HTERT RPE-1 (cell line): ENCODE data around the gene CLK3.

ENCODE experiments used
- in situ Hi-C: fragments of 300-500 bp; cut with MboI; formaldehyde crosslinking; loops from 4 replicates; pipeline ENCODE4 v1.14.3; 2020; ENCODE audit warnings: low sequenced_read_pairs

CLK3 gene

DNA sequence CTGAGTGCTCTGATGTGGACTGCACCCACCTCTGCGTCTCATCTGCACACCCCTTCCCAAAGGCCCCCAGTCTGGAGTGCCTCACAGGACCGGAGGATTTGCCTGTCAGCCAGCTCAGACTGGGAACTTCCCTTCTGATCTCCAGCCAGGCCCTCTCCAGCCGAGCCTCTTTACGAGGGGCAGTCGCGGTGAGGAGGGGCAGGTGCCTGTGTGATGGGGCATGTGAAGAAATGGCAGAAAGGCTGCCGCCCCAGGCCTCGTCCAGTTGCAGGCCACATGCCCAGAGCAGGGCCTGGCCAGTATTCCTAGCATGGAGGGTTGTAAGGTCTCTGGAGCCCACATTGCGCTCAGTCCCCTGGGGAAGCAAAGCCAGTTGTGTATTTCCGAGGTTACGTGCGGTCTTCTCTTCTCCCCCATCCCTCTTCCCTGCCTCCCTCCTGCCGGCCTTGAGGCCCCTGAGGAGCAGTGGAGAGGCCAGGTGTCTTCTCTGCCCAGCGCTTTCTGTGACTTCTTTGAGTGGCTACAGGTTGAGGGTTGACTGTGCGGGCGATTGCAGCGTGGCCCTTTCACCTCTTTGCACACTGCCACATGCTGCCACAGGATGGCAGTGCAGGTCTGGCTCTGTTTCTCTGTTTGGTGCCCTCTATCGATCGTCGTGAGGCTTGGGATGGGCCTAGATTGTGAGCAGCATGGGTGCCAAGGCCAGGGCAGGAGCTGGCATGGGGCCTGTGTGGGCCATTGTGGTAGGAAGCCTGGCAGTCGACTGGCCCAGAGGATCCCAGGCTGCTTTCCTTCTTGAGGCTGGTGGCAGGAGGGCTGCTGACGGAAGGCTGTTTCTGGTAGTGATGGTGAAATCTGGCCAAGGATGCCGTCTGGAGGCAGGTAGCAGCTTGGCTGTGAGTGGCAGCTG lies 5.3 kb downstream of the CLK3 start:
- in situ Hi-C loops = no loop called here

GRCh38 chr15:74621546-74621920 lies 5.9 kb downstream of the CLK3 start:
- in situ Hi-C loops = no loop called here

GRCh38 chr15:74621936-74622335 lies 6.3 kb downstream of the CLK3 start:
- in situ Hi-C loops = no loop called here

DNA sequence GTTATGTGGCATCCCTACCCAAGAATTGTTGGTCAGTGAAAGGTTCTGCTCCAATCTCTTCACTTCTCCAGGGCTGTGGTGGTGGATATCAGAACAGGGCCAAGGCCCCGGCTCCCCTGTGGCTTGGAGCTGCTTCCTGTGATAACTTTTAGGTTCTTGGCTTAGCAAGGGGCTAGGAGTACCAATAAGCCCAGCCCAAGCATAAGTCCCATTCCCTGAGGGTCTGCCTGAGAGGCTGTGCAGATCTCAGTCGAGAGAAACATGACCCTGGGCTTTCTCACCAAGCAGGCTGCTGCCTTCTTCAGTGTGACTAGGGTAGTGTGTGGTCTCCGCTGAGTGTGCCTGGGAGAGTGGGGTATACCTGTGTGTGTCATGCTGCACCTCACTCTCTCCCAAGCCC lies 7.1 kb downstream of the CLK3 start:
- in situ Hi-C loops = no loop called here

GRCh38 chr15:74624020-74624602 lies 8.5 kb downstream of the CLK3 start:
- in situ Hi-C loops = no loop called here

DNA sequence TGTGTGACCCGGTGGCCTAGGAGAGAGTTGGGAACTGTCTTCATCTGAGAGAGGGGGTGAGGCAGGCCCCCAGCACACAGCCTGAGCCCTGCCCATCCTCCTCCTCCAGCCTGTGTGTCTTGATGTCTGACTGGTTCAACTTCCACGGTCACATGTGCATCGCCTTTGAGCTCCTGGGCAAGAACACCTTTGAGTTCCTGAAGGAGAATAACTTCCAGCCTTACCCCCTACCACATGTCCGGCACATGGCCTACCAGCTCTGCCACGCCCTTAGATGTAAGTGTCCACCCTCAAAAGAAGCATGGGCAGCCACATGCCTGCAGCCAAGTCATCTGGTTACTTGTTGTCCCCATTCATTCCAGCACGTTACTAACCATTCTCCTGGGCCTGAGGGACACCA lies 10.1 kb downstream of the CLK3 start:
- in situ Hi-C loops = loop anchor here (25.0 kb wide), 1 partner anchor 137 kb away; no protein-coding TSS in a partner anchor

- in situ Hi-C loops = loop anchor here (25.0 kb wide), 1 partner anchor 136 kb away; no protein-coding TSS in a partner anchor
Observed at GRCh38 chr15:74626336-74626735, 10.7 kb downstream of the CLK3 start.

GRCh38 chr15:74626752-74627692 lies 11.4 kb downstream of the CLK3 start:
- in situ Hi-C loops = loop anchor here (25.0 kb wide), 1 partner anchor 135 kb away; no protein-coding TSS in a partner anchor

DNA sequence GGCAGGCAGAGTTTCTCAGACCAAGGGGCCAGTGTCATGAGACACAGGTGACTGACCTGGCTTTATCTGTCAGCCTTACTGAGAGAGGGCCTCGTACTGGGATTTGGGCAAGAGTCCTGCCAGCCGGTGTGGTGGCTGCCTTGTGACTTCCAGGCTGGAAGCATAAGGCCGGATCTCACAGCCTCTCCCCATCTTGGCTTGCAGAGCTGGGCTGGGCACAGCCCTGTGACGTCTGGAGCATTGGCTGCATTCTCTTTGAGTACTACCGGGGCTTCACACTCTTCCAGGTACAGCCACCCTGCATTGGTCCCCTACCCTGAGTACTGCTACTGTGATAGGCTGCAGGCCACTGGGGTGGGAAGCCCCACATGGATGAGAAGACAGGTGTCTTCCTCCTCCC lies 12.1 kb downstream of the CLK3 start:
- in situ Hi-C loops = loop anchor here (25.0 kb wide), 1 partner anchor 135 kb away; no protein-coding TSS in a partner anchor

- in situ Hi-C loops = loop anchor here (25.0 kb wide), 1 partner anchor 134 kb away; no protein-coding TSS in a partner anchor
Observed at GRCh38 chr15:74628199-74628598, 12.6 kb downstream of the CLK3 start.

DNA sequence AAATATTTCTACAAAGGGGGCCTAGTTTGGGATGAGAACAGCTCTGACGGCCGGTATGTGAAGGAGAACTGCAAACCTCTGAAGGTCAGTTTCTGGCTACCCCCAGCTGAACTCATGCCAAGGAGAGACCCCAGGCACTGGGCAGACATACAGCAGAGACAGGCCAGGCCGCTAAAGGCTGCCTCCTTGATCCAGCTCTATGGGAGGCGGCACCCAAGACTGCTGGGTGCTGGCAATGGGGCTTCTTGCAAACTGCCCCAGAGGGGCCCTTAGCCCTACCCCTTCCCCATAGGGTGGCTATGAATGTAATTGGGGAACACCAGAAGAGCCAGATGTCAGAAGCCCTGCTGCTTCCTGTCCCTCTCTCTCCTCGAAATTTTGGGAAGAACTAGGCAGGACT lies 13.3 kb downstream of the CLK3 start:
- in situ Hi-C loops = loop anchor here (25.0 kb wide), 1 partner anchor 133 kb away; no protein-coding TSS in a partner anchor

GRCh38 chr15:74629696-74630095 lies 14.1 kb downstream of the CLK3 start:
- in situ Hi-C loops = loop anchor here (25.0 kb wide), 1 partner anchor 133 kb away; no protein-coding TSS in a partner anchor

DNA sequence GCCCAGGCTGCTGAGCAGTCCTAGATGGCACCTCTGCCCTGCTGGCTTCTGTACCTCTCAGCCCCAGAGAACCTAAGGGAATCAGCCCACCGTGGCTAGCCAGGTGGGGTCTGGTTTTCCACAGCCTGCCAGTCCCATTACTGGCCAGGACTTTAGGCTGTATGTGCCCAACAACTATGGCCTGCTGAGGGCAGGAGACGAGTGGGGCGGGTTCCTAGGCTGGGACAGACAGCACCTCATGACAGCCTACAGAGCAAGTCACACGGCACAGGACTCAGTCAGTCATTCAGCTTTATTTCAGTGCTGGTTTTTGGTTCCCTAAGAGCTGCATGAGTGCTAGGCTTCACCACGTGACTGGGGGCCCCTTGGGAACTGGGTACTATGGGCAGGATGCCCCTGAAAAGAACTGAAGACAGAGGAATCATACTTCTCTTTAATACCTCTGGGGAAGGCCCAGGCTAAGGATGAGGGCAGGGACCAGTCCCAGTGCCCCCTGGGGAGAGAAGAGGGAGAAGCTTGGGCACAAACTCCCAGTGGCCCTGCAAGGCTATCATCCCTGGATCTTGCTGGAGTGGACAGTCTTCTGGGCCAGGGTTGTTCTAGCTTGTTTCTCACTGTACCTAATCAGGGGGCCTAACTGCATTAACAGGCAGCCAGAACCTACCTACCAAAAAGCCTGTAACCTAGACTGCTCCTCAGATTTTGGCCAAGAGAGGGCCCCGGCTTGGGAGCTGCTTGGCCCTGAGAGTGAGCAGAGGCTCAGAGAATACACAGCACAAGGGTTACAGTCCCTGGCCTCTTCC lies 14.8 kb downstream of the CLK3 start:
- in situ Hi-C loops = loop anchor here (25.0 kb wide), 1 partner anchor 132 kb away; no protein-coding TSS in a partner anchor

DNA sequence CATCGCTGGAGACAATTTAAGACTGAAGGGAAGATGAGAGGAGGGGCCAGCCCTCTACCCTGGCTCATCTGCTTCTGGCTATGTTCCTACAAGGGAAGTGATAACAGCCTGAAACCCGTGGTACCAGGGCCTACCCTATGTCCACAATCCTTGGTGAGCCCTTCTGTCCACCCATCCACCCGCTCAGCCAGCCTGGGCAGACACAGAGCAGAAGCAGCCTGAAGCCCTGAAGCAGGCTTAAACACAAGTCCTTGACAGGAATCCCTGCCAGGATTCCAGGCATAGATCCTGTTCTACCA lies 15.4 kb downstream of the CLK3 start:
- in situ Hi-C loops = loop anchor here (25.0 kb wide), 1 partner anchor 131 kb away; no protein-coding TSS in a partner anchor

DNA sequence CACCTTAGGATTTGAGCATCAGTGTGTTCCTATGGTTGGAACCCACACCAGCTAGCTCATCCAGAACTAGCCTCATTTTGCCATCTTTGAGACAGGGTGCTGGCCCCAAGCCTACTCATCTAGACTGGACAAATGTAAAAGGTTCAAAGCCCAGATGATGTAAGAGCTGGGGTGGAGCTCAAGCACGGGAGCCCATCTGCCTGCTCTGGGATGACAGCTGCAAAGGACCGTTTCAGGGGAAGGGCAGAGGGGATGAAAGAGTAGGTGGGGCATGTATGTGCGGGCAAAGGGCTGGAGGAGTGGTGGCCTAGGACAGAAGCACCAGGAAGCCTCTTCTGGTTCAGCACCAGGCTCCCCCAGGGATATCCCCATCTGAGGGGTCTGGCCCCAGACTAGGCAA lies 15.8 kb downstream of the CLK3 start:
- in situ Hi-C loops = loop anchor here (25.0 kb wide), 1 partner anchor 131 kb away; no protein-coding TSS in a partner anchor

- in situ Hi-C loops = loop anchor here (25.0 kb wide), 1 partner anchor 130 kb away; no protein-coding TSS in a partner anchor
Observed at GRCh38 chr15:74631935-74632560, 16.4 kb downstream of the CLK3 start.

GRCh38 chr15:74632601-74633000 lies 17.0 kb downstream of the CLK3 start:
- in situ Hi-C loops = loop anchor here (25.0 kb wide), 1 partner anchor 130 kb away; no protein-coding TSS in a partner anchor

GRCh38 chr15:74633781-74634180 lies 18.1 kb downstream of the CLK3 start:
- in situ Hi-C loops = loop anchor here (25.0 kb wide), 1 partner anchor 129 kb away; no protein-coding TSS in a partner anchor

- in situ Hi-C loops = loop anchor here (25.0 kb wide), 1 partner anchor 127 kb away; no protein-coding TSS in a partner anchor
Observed at GRCh38 chr15:74635228-74635627, 19.6 kb downstream of the CLK3 start.
